Ishikawa (cell line): Measurements from ENCODE around the gene PRR36.

Source experiments
- TEAD4 ChIP-seq: IDR thresholded peaks from 2 replicates; pipeline ENCODE4 v1.6.1; 2012
- YY1 ChIP-seq: IDR thresholded peaks from 2 replicates; pipeline ENCODE4 v1.6.1; 2012; ENCODE audit warnings: low read depth
- TF ChIP-seq, protein P1 (sequence below): IDR thresholded peaks from 2 replicates; pipeline ENCODE4 v1.6.1; 2012

- TF ChIP-seq, protein P1, sequence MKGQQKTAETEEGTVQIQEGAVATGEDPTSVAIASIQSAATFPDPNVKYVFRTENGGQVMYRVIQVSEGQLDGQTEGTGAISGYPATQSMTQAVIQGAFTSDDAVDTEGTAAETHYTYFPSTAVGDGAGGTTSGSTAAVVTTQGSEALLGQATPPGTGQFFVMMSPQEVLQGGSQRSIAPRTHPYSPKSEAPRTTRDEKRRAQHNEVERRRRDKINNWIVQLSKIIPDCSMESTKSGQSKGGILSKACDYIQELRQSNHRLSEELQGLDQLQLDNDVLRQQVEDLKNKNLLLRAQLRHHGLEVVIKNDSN, result no peak
- no peak for TF ChIP-seq YY1
- TF ChIP-seq TEAD4, result no peak
Observed at GRCh38 chr19:7919610-7920518, 45.7 kb upstream of the PRR36 start, which contains the start of gene SNAPC2.
